T-helper 1 cell (primary cell): ENCODE data around the gene ITGB6.

Experiments used
- DNase-seq, 5 donors: peaks; one replicate each; pipeline ENCODE4 v3.0.0-alpha.2; 2012 to 2020
- total RNA-seq, 4 donors: gene quantifications; one replicate each; lab custom pipeline; 2026; lab: John Stamatoyannopoulos, UW

Gene ITGB6
- total RNA-seq: 0 reads per million in 4 donors

GRCh38 chr2:160199683-160200389 lies at the start of gene ITGB6:
Gene ITGB6, minus strand, starts transcription at chr2:160200272. Its CDS starts 209 bp downstream, at chr2:160200063.
- no peak for DNase-seq

GRCh38 chr2:160247296-160248035 lies 47.4 kb upstream of the ITGB6 start:
- no peak for DNase-seq

- no peak for DNase-seq
These were observed 46.3 kb upstream of the ITGB6 start for GRCh38 chr2:160246356-160246755.

- no peak for DNase-seq
These were observed 45.6 kb upstream of the ITGB6 start for GRCh38 chr2:160245614-160246155.

- no peak for DNase-seq
These were observed 43.0 kb upstream of the ITGB6 start for GRCh38 chr2:160242893-160243564.

- no peak for DNase-seq
These were observed 41.4 kb upstream of the ITGB6 start for GRCh38 chr2:160241251-160242137.

- no peak for DNase-seq
These were observed 39.4 kb upstream of the ITGB6 start for GRCh38 chr2:160239436-160239835.

- DNase-seq: no peak
These were observed 38.3 kb upstream of the ITGB6 start for GRCh38 chr2:160238392-160238791.

GRCh38 chr2:160232905-160233475 lies 32.9 kb upstream of the ITGB6 start:
- no peak for DNase-seq

- DNase-seq: no peak
These were observed 29.5 kb upstream of the ITGB6 start for GRCh38 chr2:160229591-160229990.

GRCh38 chr2:160228141-160228917 lies 28.3 kb upstream of the ITGB6 start:
- DNase-seq: no peak

GRCh38 chr2:160227293-160227915 lies 27.3 kb upstream of the ITGB6 start:
- DNase-seq: no peak

GRCh38 chr2:160226367-160226766 lies 26.3 kb upstream of the ITGB6 start:
- no peak for DNase-seq

GRCh38 chr2:160225722-160226121 lies 25.6 kb upstream of the ITGB6 start:
- DNase-seq: no peak

- no peak for DNase-seq
These were observed 24.4 kb upstream of the ITGB6 start for GRCh38 chr2:160224507-160224906.

- peak in 1 of 5 donors; percentile 86 for DNase-seq
These were observed 24.0 kb upstream of the ITGB6 start for GRCh38 chr2:160224060-160224459.

- no peak for DNase-seq
These were observed 23.5 kb upstream of the ITGB6 start for GRCh38 chr2:160223560-160223959.

- DNase-seq: no peak
These were observed 22.6 kb upstream of the ITGB6 start for GRCh38 chr2:160222546-160223283.

GRCh38 chr2:160221391-160222276 lies 21.6 kb upstream of the ITGB6 start:
- no peak for DNase-seq
